GM12892 (cell line): ENCODE results near the gene AKIRIN2.

Source experiments
- POLR2A ChIP-seq: IDR thresholded peaks from 2 replicates; pipeline ENCODE4 v1.6.1; 2011; ENCODE audit warnings: low read depth, low read length, control low read depth
- POLR2AphosphoS5 ChIP-seq: IDR thresholded peaks from 2 replicates; pipeline ENCODE4 v1.6.1; 2011; ENCODE audit warnings: low read depth, low read length, control low read depth
- TAF1 ChIP-seq: IDR thresholded peaks from 2 replicates; pipeline ENCODE4 v1.6.1; 2011; ENCODE audit warnings: low read depth, mild to moderate bottlenecking, control low read depth, low read length, borderline replicate concordance

- TF ChIP-seq POLR2A (no peak), POLR2AphosphoS5 (no peak), TAF1 (no peak)
Observed at GRCh38 chr6:87745966-87746721, 44.1 kb upstream of the AKIRIN2 start.
